GM03348 (cell line): ENCODE results near the gene CITED1.

Experiments used
- DNase-seq: peaks from one replicate; pipeline ENCODE4 v3.0.0; 2012; ENCODE audit warnings: low spot score

CITED1 gene

DNA sequence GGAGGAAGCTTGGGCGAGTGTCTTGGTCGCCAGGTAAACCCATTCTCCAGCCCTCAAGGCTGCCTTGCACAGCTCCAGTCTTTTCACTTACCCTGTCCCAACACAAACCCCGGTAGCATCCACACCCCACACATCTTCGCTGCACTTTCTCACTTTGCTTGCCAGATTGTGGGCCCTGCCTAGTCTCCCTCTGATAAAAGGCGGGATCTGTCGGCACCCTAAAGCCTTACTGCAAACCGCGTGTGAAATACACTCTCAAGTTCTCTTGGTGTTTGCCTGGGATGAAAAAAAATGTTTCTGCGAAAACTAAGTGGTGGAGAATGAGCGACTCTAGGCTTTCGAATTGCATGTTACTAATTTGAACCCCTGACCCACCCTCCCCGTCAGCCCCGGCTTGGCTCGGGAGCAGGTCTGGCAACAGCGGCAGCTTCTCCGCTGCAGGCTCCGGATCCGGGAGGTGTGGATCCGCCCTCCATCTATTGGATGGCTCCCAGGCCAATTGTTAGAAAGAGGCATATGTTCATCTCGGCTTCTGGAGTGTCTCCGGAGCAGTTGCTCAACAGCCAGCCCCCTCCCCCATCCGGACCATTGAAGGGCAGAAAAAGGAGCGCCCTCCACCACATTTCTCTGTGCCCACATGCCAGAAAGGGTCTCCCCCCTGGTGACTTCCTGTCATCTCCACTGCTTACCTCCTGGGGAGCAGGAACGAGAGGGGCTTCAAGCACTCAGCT, 3.0 kb upstream of the CITED1 start:
- DNase-seq = peak; percentile 73

DNA sequence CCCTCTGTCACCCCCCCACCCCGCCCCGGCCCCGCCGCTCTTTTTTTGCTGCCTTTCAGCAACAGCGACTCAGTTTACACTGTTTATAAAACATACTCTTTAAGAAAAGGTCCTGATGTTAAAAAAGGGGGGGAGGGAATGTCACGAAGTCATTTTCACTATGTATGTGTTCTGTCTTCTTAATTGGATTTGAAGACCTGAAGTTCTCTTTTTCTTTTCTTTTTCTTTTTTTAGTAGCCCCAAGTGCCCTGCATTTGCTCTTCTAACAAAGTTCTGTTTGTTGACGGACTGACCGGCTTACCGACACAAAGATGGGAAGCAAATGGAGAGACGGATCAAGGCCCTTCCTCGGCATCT, 2.5 kb upstream of the CITED1 start:
- no peak for DNase-seq

DNA sequence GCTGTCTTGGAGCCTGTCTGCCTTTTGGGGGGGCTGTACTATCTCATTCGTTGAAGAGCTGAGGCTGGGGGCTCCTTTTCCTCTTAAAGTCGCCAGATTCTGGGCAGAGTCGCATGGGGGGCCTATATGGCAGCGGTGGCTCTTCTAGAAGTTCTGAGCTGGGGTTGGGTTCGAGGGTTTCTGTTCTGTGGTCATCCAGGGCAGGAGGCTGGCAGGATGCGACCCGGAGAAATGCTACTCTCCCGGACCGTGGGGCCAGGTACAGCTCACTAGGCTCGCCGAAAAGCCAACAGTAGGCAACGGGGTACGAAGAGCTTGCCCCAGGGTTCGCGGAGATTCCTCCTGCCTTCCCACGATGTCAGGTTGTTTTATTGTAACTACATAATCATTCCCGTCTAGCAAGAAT, 1.9 kb upstream of the CITED1 start:
- no peak for DNase-seq

DNA sequence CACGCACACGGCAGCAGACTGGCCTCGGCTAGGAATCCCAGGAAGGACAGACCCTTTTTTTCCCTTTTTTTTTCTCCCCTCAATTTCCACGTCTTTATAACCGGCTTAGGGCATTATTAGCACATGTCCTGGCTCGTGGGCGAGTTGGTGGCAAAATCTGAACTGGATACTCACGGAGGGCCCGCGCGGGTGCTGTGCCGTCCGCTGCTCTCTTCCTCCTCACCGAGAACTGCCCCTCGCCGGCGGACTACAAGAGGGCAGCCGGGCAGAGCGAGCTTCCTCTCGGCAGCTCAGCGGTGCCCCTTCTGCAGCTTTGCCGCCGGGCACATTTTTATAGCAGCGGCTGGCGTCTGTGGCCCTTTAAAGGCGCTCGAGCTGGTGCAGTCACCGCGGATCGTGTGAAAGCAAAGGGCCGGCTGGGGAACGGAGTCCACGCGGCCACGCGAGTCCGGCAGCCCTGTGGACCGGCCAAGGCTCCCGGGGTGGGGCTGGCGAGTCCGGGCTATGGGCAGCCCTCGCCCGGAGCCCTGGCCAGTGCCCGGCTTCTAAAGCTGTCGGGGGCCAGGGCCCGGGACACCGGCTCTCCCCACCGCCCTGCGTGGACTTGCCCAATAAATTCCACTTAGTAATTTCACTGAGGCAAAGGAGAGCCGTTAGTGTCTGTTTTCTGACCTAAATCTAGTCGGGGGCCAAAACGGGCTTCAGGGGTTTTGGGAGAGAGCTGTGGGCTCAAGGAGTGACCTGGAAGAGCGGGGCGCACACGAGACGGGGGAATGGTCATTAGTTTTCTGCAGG, 1.3 kb upstream of the CITED1 start:
- DNase-seq = peak; percentile 62

DNA sequence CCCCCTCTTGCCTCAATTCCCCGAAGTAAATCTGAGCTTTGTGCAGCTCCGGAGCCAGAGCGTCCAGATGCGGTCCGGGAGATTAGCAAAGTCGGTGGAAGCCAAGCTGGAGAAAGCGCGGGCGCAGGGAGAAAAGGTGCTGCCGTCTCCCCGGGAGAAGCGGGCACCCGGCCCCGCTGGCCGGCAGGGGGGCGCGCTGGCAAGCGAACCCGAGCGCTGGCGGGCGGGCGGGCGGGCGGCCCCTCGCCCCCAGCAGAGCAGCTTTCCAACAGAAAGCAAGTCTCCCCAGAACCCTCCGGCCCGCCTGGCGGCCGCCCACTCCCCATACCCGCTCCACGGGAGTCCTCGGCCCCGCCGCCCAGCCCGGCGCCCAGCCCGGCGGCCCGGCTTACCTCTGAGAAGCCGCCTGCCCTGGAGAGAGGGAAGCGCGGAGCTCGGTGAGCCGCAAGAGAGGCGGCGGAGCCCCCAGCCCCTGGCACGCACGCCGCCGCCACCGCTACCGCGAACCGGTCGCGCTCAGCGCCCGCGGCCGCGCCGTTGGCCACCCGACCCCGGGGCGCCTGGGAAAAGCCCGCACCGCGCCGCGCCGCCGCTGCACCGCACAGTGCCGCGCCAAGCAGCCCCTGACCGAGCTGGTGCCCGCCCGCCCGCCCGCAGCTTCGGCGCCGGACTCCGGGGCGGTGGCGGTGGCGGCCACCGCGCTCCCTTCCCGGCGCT, 529 bp upstream of the CITED1 start:
- no peak for DNase-seq

DNA sequence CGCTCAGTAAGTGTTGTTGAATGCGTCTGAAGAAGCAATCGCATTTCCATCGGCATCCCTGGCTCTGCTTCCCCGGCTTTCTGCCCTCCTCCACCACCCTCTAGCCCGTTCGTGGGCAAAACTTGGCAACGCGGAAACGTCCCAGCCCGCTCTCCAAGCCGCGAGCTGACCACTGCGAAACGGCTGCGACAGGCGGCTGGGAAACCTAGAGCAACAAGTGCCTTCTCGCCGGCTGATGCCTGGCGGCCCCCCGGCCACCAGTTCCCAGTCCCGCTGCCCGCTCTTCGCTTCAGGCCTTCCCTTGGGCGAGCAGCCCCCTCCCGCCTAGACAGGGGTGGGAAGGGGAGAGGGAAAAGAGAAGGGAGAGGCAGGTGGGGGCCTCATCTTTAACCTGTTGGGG, 837 bp downstream of the CITED1 start:
- no peak for DNase-seq

DNA sequence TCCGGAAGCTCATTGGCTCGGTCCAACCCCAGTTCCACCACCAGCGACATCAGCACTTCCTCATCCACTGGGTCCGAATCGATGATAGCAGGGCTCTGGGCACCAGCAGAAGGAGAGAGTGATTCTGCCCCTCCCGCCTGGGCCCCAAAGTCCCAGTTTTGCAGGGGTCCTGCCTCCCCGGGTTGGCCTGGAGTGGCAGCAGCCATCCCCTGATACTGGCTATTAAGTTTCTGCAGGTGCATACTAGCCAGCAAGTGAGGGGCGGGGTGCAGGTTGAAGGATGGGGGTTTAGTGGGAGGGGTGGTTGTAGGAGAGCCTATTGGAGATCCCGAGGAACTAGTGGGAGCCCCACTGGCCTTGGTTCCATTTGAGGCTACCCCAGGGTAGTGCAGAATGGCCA, 3.9 kb downstream of the CITED1 start:
- no peak for DNase-seq

DNA sequence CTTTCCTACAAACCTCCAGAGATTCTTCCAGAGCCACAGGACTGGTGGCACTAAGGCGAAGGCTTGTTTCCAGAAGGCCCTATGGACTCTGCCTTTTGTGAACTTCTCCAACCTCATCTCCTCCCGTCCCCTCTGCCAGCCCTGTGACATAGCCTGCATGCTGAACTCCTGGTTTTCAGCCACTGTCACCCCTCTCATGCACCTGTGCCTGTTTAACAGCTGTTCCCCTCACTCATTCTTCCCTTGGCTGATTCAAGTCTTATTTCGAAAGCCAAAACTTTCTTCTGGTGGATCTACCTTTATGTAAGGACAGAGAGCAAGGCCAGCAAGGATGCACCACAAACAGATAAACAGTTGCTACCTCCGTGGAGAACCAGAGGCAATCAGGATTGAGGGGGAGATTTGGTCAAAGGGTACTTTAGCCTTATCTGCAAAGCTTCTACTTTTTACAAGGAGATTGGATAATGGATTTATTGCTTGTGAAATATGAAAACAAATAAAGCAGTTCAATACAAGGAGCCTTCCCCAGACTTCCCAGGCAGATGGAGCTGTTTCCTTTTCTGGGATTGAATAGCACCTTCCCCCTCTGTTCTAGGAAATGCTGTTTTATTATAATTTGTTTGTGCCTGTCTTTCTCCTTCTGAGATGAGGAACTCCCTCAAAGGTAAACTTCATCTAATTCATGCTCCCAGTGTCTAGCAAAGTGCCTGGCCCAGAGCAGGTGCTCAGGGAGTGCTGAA, 5.7 kb downstream of the CITED1 start:
- DNase-seq = no peak

DNA sequence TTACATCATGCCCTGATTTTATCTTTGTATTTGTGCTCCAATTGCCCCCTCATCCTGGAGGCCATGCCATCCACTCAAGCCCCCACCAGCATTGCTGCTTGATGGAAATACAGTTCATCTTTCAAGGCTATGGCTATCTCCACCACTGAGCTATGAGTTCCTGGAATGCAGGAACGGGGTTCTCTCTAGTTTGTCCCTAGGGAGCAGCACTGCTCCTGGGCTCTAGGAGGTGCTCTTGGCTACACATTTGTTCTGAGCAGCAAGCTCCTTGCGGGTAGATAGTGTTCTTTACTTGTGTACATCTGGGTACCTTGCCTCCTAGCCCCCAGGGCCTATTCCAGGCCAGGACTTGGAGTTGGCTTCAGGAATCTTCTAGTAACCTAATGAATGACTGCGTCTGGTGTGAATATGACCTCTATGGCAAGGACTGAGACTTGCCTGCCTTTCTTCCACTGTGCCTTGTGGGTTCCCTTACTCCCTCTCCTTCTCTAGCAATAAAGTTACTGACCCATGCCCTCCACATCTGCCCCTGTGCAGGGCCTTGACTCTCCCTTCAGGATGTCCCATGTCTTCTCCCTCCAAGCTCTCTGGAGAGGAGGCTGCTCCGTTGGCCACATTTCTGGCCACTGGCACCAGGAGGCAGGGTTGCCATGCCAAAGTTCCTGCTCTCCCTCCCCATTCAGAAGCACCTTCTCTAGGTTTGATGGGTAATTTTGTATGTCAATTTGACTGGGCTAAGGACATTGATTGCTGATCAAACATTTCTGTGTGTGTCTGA, 7.6 kb downstream of the CITED1 start:
- no peak for DNase-seq

DNA sequence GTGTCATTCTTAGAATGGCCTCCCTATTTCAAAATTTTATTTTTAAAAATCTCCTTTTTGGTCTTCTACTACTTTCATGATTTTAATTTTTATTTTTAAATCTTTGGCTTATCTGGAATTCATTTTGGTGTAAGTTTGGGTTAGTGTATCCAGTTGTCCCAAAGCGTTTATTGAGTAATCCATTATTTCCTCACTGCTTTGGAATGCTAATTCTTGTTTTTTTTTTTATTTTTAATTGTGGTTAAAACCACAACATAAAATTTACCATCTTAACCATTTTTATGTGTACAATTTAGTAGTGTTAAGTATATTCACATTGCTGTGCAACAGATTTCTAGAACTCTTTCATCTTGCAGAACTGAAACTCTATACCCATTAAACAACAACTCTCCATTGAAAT, 8.7 kb downstream of the CITED1 start:
- DNase-seq = peak; percentile 21

DNA sequence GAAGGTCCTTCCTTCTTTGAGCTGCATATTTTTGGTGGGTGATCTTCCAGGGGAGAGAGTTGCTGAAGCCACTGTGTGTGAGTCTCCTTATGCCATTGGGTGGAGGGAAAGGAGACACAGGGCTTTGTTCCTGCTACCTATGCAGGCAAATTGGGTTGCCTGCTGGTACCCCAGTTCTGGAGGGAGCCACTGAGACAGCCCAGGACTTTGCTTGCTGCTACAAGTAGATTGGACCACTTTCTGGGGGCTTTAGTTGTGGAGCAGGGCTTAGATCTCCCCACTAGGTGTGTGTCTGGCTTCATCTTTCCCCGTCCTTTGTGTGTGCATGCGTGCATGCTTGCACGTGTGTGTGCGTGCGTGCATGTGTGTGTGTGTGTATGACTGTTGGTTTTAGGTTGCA, 10.0 kb downstream of the CITED1 start:
- no peak for DNase-seq

DNA sequence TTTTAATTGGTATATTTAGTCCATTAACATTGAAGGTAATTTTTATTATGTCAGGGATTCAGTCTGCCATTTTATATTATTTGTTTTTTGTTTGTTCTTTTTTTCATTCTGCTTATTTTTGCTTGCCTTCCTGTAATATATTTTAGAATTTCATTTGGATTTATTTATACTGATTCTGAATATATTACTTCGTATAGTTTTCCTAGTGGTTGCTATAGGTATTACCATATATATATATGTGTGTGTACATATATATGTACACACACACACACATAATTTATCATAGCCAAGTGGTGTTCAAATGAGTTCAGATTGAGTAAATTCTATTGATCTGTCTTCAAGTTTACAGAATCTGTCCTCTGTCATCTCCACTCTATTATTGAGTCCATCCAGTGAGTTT, 11.2 kb downstream of the CITED1 start:
- no peak for DNase-seq

DNA sequence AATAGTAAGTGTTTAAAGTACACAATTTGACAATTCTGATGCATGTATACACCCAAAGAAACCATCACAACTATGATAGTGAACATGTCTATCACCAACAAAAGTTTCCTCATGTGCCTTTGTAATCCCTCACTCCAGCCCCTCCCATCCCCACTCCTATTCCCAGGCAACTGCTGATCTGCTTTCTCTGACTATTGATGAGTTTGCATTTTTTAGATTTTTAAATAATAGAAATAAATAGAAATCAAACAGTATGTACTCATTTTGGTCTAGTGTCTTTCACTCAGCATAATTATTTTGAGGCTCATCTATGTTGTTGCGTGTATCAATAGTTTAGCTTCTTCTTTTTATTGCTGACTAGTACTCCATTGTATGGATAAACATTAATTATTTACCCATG, 23.4 kb downstream of the CITED1 start:
- no peak for DNase-seq

DNA sequence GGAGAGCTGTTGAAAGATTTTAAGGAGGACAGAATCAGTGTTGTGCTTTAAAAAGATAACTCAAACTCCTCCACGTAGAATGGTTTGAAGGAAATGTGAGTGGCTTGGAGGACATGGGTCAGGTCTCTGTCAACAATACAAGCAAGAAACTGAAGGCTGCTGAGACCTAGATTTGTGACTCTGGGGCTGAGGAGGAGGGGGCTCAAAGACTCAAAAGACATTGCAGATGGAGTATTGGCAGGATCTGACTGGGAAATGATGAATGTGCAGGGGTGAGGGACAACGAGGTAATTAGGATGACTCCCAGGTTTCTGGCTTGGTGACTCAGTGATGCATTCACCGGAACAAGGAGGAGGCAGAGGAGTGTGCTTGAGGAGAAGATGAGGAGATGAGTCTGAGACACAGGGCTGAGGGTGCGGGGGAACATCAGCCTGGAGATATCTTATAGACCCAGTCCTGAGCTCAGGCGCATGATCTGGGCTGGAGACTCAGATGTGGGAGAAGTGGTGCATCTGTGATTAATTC, 25.3 kb downstream of the CITED1 start:
- DNase-seq = peak; percentile 23

DNA sequence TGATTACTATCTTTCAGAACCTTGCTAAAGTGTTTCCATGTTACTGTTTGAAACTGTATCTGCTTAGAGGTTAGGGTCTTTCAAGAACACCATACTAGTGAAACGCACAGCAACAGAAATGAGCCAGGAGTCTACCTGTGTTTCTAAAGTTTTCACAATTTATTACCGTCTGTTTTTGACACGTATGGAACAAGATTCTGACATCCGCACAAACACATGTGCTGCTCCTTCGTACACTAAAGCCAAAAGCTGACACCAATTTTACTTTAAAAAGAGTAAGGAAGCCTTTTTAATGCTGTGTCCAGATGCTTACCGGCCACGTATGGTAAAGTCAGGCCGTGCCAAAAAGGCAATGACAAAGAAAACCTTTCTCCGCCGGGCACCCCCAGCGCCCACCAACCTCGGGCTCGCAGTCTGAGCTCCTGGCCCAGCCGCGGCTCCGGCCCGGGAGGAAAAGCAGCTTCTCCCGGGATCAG, 29.2 kb downstream of the CITED1 start:
- no peak for DNase-seq

DNA sequence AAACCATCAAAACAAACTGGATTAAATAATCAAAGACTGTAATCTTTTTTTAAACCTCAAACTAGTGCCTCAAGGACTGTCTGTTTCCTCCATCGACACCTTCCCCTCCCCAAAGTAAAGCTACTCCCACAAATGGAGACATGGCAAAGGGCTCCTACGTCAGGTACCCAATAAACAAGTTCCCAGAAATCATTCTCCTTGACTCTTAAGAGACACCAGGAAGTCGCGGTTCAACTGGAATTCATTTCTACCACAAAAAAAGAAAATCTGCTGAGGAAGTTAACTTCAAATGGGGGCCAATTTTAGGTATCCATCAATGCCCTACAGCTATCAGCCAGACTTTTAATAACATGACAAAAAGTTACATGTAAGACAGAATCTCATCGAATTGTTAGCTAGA, 31.2 kb downstream of the CITED1 start:
- DNase-seq = no peak

DNA sequence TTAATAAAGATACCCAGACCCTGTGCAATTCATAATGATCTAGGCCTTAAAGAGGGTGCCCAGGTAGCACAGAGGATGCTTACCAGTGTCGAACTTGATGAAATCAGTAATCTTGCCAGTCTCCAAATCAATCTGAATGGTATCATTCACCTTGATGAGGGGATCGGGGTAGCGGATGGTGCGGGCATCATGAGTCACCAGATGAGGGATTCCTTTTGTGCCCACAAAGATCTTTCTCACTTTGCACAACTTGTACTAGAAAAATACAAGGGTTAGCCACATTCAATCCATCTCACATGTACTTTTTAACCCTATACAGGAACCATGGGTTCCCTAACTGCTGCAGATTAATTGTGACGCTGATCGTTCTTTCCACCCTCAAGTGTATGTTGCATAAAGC, 32.0 kb downstream of the CITED1 start:
- no peak for DNase-seq

DNA sequence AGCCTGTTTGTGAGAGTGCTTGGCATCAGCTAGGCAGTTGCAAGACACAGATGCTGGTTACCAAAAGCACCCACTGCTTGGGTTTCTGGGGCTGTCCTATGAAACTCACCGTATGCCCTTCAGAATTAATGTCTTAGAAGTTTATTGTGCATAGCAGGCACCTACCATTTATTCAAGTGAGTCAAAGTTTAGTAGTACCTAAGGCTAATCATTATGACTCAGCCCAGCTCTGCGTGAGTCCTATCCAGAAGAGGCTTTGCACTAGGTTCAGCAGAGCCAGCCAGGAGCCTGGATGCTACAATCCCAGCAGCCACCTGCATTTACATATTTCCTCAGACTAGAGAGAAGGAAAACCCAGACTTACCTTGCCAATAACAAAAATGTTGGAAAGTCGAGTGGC, 32.8 kb downstream of the CITED1 start:
- no peak for DNase-seq

DNA sequence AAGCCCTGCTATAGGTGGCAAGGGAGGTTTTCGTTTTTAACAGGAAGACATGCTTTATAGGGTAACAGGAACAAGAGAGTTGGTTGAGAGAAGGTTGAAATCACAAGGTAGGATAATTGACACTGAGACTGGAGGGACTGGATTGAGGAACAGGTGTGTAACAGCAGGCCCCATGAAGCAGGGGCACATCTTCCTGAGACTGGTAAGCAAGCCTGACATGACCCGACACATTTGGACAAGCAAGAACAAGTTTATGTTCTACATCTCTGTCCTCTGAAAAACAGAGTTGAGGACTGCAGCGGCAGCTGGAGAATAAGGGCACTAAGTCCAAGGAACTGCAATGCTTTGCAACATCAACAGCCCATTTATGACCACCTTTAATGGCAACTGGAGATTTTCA, 33.9 kb downstream of the CITED1 start:
- DNase-seq = no peak

DNA sequence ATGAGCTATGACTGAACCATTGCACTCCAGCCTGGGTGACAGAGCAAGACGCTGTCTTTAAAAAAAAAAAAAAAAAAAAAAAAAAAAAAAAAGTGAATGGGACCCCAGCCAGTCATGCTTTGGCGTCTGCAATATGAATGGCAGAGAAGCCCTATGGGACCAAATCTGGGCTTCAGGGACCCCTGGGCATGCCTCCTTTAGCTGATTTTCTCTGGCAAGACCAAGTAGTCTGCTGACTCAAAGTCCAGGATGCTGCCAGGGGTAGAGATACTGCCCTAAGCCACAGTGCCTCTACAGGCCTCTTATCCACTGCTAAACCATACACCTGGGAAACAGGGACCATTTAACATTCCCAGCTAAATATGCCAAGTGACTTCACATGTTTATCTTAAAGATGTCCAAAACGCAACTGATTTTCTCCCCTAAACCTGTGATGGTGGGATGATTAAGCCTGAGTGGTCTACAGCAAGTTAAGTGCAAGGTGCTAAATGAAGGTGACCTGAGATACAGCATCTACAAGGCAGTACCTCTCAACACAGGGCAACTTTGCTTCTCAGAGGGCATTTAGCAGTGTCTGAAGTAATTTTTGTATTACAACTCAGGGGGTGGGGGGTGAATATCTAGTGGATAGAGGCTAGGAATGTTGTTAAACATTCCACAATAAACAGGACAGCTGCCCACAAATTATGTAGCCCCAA, 34.5 kb downstream of the CITED1 start:
- peak; percentile 6 for DNase-seq
